Amygdala (tissue), 56 donors: ENCODE measurements around the gene FBLN2.

Experiments
- DNase-seq, 56 donors: peaks; one replicate each; lab custom pipeline; 2025; lab: John Stamatoyannopoulos, UW

The FBLN2 gene

GRCh38 chr3:13634615-13635014 lies 85.7 kb downstream of the FBLN2 start:
- DNase-seq, result no peak

GRCh38 chr3:13636186-13636585 lies 87.3 kb downstream of the FBLN2 start:
- no peak for DNase-seq

GRCh38 chr3:13636874-13637273 lies 87.9 kb downstream of the FBLN2 start:
- DNase-seq, result no peak

GRCh38 chr3:13637311-13637891 lies 88.5 kb downstream of the FBLN2 start:
- no peak for DNase-seq

- DNase-seq, result no peak
These were observed 89.0 kb downstream of the FBLN2 start for GRCh38 chr3:13637953-13638352.

- DNase-seq, result peak in 6 of 56 donors; percentile 10 to 24 (median 22)
These were observed 90.0 kb downstream of the FBLN2 start for GRCh38 chr3:13638927-13639326.

- DNase-seq, result no peak
These were observed 93.7 kb downstream of the FBLN2 start for GRCh38 chr3:13642597-13642996.

- DNase-seq, result no peak
These were observed 95.6 kb downstream of the FBLN2 start for GRCh38 chr3:13644341-13645117.

GRCh38 chr3:13645801-13646637 lies 97.1 kb downstream of the FBLN2 start:
- no peak for DNase-seq

GRCh38 chr3:13647298-13648059 lies 98.6 kb downstream of the FBLN2 start:
- no peak for DNase-seq

GRCh38 chr3:13648060-13649001 lies 99.4 kb downstream of the FBLN2 start:
- peak in 55 of 56 donors; percentile 24 to 91 (median 70) for DNase-seq

- peak in 53 of 56 donors; percentile 10 to 87 (median 62) for DNase-seq
These were observed 101.5 kb downstream of the FBLN2 start for GRCh38 chr3:13650210-13651056.

GRCh38 chr3:13651057-13651400 lies 102.1 kb downstream of the FBLN2 start:
- DNase-seq, result no peak

GRCh38 chr3:13651775-13652428 lies 103.0 kb downstream of the FBLN2 start:
- no peak for DNase-seq

GRCh38 chr3:13652728-13653127 lies 103.8 kb downstream of the FBLN2 start:
- DNase-seq, result no peak

- DNase-seq, result no peak
These were observed 104.8 kb downstream of the FBLN2 start for GRCh38 chr3:13653631-13654279.

GRCh38 chr3:13654330-13655060 lies 105.6 kb downstream of the FBLN2 start:
- peak in 6 of 56 donors; percentile 3 to 17 (median 8) for DNase-seq
